Left ventricle myocardium superior (tissue), 1 donor: Measurements from ENCODE around the gene GABRA5. TPM values are rescaled to one million over a fixed set of nuclear protein-coding genes. Genes with fewer than 3 reads are reported as not detected.

ENCODE experiments used
- ATAC-seq: fragments of 200-7000 bp; cut with Tn5 transposase; one replicate; pipeline ENCODE4 v1.9.1; 2020; ENCODE audit warnings: mild to moderate bottlenecking, moderate library complexity
- DNase-seq: peaks from one replicate; pipeline ENCODE4 v3.0.0-alpha.2; 2020
- intact Hi-C: fragments of 100-400 bp; cut with micrococcal nuclease; formaldehyde crosslinking; loops from one replicate; pipeline ENCODE4 v1.11.0; 2022
- total RNA-seq: library from RNA; stranded (reverse); fragmentation: NEBNext Ultra II Directional; extraction: Animal tissue kit (Norgen Biotek cat#: 25700); gene quantifications from one replicate; pipeline ENCODE4 v1.2.1, GENCODE V29; 2021
- donor health status: DM: no; HTN: yes; CAD: no; lungs with severe emphysema.

The GABRA5 gene
- total RNA-seq, 1 donor from 2014 or later, result not detected

GRCh38 chr15:26972636-26973035 lies 105.8 kb downstream of the GABRA5 start:
- ATAC-seq (no peak), DNase-seq (no peak)
- intact Hi-C loops, result no loop called here

- intact Hi-C loops, result no loop called here
- ATAC-seq (no peak), DNase-seq (no peak)
Measured at GRCh38 chr15:26974120-26974780, 107.4 kb downstream of the GABRA5 start.

DNA sequence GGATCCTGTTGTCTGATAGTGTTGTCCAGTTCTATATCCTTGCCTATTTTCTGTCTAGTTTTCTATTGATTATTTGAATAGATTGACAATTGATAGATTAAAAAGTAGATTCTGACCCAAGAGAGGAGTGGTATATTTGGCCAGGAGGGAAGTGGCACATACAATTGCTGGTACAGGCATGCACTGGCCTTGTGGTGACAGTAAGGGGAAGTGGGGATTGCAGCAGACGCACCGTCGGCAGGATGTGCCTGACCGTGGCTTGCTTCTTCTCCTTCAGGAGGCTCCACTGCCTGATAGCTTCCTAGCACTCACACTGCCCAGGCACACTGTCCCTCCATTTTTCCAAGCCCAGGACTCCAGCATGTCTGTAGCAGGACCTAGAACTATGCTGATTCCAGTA lies 114.6 kb downstream of the GABRA5 start:
- intact Hi-C loops, result loop anchor here (10.0 kb wide), 1 partner anchor 733 kb away; no protein-coding TSS in a partner anchor
- no peak for ATAC-seq
- DNase-seq, result no peak

GRCh38 chr15:26983822-26984221 lies 117.0 kb downstream of the GABRA5 start:
- no peak for ATAC-seq
- intact Hi-C loops, result loop anchor here (10.0 kb wide), 1 partner anchor 731 kb away; no protein-coding TSS in a partner anchor
- DNase-seq, result no peak

DNA sequence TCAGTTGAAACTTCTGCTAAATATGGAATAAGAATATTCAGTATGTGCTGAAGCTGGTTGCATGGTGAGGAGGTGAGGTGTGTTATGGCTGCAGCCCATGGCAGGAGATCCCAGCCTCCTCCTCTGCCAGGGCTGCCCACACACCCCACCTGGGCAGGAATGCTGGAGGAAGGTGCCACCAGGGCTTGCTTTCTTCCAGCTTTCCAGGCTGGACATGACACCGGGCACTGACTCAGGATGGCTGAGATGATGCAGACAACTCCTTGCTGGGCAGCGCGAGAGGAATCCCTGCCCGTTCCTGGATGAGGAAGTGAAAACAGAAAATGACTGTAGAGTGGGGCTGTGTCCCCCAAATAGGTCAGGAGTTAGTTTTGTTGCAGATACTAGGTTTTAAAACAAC lies 118.2 kb downstream of the GABRA5 start:
- intact Hi-C loops, result loop anchor here (10.0 kb wide), 1 partner anchor 730 kb away; no protein-coding TSS in a partner anchor
- DNase-seq (no peak), ATAC-seq (no peak)

DNA sequence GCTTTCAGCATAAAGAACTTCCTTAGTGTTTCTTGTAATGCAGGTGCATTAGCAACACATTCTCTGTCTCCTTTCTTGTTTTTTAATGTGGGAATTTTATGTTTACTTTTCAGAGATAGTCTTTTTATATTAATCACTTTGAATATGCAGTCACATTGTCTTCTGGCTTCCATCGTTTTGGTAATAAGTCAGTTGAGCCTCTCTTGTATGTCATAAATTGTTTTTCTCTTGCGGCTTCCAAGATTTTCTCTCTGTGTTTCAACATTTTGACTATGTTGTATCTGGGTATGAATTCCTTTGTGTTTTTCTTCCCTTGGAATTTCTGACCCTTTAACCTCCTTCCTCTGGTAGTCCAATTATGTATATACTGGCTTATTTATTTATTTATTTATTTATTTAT lies 129.4 kb downstream of the GABRA5 start:
- no peak for DNase-seq
- intact Hi-C loops, result no loop called here
- no peak for ATAC-seq

Other genes starting within 250 kb of the GABRA5 start
- gene GABRB3, start 94.0 kb upstream of the GABRA5 start, total RNA-seq, result 4.5 TPM
- not detected for gene GABRG3, start 104.1 kb downstream of the GABRA5 start, total RNA-seq